ENCODE measurements around the gene DNPEP.
"Not testable (repeated sequence)": the region's sequence is repeated elsewhere in the genome, so short reads cannot be mapped to it uniquely, and the experiment has no call there.

Gene DNPEP

DNA sequence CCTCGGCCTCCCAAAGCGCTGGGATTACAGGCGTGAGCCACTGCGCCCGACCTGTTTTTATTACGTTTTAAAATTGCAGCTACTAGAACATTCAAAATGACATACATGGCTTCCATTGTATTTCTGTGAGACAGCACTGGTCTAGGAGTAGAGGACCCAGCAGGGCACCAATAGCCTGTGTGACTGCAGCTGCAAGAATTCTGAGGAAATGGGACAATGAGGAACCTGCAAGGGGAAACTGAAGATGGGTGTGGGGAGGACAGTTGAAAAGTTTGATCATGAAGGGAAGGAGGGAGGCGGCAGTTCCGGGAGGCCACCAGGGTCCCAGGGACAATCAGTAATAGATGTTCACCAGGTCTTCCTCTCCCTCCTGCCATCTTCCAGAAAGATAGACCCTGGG lies 13.9 kb upstream of the DNPEP start:
- no peak overlapping the region for H3K9ac ChIP-seq (ENCODE audit: low read depth in 1 of 2, low read length in 2 of 2)
- no peaks in the 10 kb centered on the region for H3K36me3 ChIP-seq (ENCODE audit: control insufficient read depth in 2 of 2, insufficient read depth in 2 of 2, low read length in 2 of 2)
- no peak overlapping the region for H3K4me3 ChIP-seq (ENCODE audit: low read length in 2 of 2)
- no peaks in the 10 kb centered on the region for H3K27me3 ChIP-seq (ENCODE audit: control insufficient read depth in 2 of 2, insufficient read depth in 2 of 2, low read length in 2 of 2)
- H3K9me3 ChIP-seq (ENCODE audit: control insufficient read depth in 2 of 2, low read length in 2 of 2), result no peaks in the 10 kb centered on the region
- no peak overlapping the region for H3K27ac ChIP-seq (ENCODE audit: low read depth in 2 of 2, low read length in 2 of 2)
- H3K4me1 ChIP-seq (ENCODE audit: control insufficient read depth in 2 of 2, insufficient read depth in 2 of 2, low read length in 2 of 2), result peaks cover 12 to 27% of the 10 kb centered on the region in 2 donors

DNA sequence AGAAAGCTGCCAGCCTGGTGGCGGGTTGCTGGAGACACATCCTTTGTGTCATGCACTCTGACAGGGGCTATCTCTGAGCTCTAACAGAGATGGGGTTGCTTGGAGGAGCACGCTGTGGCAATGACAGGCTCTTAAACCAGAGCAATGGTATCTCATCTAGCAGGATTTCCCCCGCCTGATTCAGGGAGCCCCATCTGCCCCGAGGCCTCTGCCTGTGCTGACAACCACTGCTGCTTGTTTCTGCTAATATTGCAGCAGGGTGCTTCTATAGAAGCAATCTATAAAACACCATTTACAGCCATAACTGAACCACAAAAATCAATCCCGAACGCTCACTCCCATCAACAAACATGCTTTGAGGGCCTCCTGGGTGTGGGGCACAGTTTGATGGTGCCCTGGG lies 12.8 kb upstream of the DNPEP start:
- Histone ChIP-seq H3K4me1 (ENCODE audit: control insufficient read depth in 2 of 2, insufficient read depth in 2 of 2, low read length in 2 of 2) (peaks cover 12 to 27% of the 10 kb centered on the region in 2 donors), H3K27ac (ENCODE audit: low read depth in 2 of 2, low read length in 2 of 2) (no peak overlapping the region), H3K4me3 (ENCODE audit: low read length in 2 of 2) (no peak overlapping the region), H3K27me3 (ENCODE audit: control insufficient read depth in 2 of 2, insufficient read depth in 2 of 2, low read length in 2 of 2) (no peaks in the 10 kb centered on the region), H3K36me3 (ENCODE audit: control insufficient read depth in 2 of 2, insufficient read depth in 2 of 2, low read length in 2 of 2) (no peaks in the 10 kb centered on the region), H3K9me3 (ENCODE audit: control insufficient read depth in 2 of 2, low read length in 2 of 2) (no peaks in the 10 kb centered on the region), H3K9ac (ENCODE audit: low read depth in 1 of 2, low read length in 2 of 2) (no peak overlapping the region)

DNA sequence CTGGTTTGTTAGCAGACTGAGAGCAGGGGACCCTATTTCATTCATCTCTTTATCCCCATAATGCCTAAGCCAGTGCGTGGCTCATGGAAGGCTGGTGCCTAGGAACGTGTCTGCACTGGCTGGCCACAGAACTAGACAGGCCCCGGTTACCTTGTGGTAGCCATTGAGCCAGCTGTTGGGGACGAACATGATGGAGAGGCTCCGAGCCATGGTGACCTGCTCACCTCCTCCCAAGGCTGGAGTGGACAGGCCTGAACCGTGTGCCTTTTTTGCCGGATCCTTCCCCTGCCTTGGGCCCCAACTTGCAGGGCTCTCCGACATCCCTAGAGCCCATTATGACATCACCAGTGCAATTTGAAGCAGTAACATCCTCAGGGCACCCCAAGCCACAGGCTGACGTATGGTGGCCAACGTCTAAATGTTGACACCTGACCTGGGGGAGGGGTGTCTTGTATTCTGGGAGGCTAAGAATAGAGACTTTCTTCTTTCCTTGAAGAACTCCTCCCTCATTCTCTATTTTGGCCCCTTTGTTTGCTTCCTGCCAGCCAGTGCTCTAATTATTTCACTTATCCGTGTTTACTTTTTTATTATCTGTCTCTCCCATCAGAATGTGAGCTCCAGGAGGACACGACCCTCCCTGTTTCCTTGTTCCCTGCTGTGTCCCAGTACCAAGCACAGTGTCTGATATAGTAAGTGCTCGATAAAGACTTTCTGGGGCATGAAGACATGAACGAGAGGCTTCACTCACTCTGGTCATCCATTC lies 12.2 kb upstream of the DNPEP start:
- no peaks in the 10 kb centered on the region for H3K9me3 ChIP-seq (ENCODE audit: control insufficient read depth in 2 of 2, low read length in 2 of 2)
- peaks cover 12 to 27% of the 10 kb centered on the region in 2 donors for H3K4me1 ChIP-seq (ENCODE audit: control insufficient read depth in 2 of 2, insufficient read depth in 2 of 2, low read length in 2 of 2)
- no peaks in the 10 kb centered on the region for H3K27me3 ChIP-seq (ENCODE audit: control insufficient read depth in 2 of 2, insufficient read depth in 2 of 2, low read length in 2 of 2)
- no peaks in the 10 kb centered on the region for H3K36me3 ChIP-seq (ENCODE audit: control insufficient read depth in 2 of 2, insufficient read depth in 2 of 2, low read length in 2 of 2)
- peak overlapping the region; percentile 48 to 83 for H3K27ac ChIP-seq (ENCODE audit: low read depth in 2 of 2, low read length in 2 of 2)
- H3K9ac ChIP-seq (ENCODE audit: low read depth in 1 of 2, low read length in 2 of 2), result no peak overlapping the region
- no peak overlapping the region for H3K4me3 ChIP-seq (ENCODE audit: low read length in 2 of 2)

DNA sequence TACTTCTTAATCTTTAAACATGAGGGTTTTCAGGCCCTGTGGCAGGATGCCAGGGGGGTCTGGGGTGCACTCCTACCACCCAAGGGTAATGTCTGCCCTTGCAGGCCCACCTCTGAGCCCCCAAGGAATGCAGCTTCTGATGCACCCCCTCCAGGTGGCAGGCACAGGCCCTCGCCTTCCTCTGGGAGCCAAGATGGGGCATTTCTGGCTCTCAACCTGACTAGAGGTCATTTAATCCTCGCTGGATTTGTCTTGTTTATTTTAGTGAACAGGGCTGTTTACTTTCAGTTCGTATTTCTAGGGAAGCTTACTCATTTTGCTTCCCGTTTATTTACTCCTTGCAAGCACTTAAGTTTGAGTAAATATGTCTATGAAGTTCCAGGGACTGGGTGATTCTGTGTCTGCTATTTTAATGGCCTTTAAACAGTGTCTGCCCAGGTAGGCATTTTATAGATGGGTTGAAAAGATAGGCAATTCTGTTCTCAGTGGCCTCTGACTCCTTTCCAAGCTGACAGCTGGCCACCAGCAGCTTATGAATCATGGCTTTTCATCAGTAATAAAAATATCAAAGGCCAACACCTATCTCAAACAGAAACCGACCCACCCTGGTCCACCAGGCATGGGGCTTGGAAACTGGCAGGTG lies 11.1 kb upstream of the DNPEP start:
- peaks cover 12 to 27% of the 10 kb centered on the region in 2 donors for H3K4me1 ChIP-seq (ENCODE audit: control insufficient read depth in 2 of 2, insufficient read depth in 2 of 2, low read length in 2 of 2)
- H3K9ac ChIP-seq (ENCODE audit: low read depth in 1 of 2, low read length in 2 of 2), result no peak overlapping the region

DNA sequence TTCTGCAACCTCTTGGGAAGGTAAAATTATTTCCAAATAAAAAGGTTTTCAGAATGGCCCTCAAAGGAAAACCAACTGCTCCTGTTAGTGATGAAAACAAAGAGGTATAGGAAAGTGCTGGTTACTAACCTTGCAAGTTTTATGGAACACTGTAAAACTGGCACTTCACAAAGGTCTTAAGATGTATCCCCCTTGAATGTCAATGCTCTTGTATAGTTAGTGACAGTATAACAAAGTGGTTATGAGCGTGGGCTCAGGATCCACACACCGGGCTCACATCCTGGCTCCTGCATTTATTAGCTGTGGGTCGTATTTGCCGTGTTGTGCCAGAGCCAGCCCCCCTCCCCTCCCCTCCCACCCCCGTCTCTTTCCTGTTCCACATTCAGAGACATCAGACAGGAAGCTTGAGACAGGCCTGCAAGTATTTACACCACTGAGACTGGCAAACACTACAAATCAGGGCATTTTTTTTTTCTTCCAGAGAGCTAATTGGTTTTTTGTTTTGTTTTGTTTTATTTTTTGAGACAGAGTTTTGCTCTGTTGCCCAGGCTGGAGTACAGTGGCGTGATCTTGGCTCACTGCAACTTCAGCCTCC lies 9.2 kb upstream of the DNPEP start:
- Histone ChIP-seq H3K9ac (ENCODE audit: low read depth in 1 of 2, low read length in 2 of 2) (no peak overlapping the region), H3K36me3 (ENCODE audit: control insufficient read depth in 2 of 2, insufficient read depth in 2 of 2, low read length in 2 of 2) (no peaks in the 10 kb centered on the region), H3K4me3 (ENCODE audit: low read length in 2 of 2) (no peak overlapping the region), H3K27me3 (ENCODE audit: control insufficient read depth in 2 of 2, insufficient read depth in 2 of 2, low read length in 2 of 2) (no peaks in the 10 kb centered on the region), H3K4me1 (ENCODE audit: control insufficient read depth in 2 of 2, insufficient read depth in 2 of 2, low read length in 2 of 2) (peaks cover 12 to 27% of the 10 kb centered on the region in 2 donors), H3K9me3 (ENCODE audit: control insufficient read depth in 2 of 2, low read length in 2 of 2) (no peaks in the 10 kb centered on the region), H3K27ac (ENCODE audit: low read depth in 2 of 2, low read length in 2 of 2) (no peak overlapping the region)

More for the DNA sequence above, 11.1 kb upstream of the DNPEP start:
- Histone ChIP-seq H3K27ac (ENCODE audit: low read depth in 2 of 2, low read length in 2 of 2) (peak overlapping the region; percentile 67 to 83), H3K36me3 (ENCODE audit: control insufficient read depth in 2 of 2, insufficient read depth in 2 of 2, low read length in 2 of 2) (no peaks in the 10 kb centered on the region), H3K27me3 (ENCODE audit: control insufficient read depth in 2 of 2, insufficient read depth in 2 of 2, low read length in 2 of 2) (no peaks in the 10 kb centered on the region), H3K4me3 (ENCODE audit: low read length in 2 of 2) (peak overlapping the region in 1 of 2 donors; percentile 12), H3K9me3 (ENCODE audit: control insufficient read depth in 2 of 2, low read length in 2 of 2) (no peaks in the 10 kb centered on the region)

DNA sequence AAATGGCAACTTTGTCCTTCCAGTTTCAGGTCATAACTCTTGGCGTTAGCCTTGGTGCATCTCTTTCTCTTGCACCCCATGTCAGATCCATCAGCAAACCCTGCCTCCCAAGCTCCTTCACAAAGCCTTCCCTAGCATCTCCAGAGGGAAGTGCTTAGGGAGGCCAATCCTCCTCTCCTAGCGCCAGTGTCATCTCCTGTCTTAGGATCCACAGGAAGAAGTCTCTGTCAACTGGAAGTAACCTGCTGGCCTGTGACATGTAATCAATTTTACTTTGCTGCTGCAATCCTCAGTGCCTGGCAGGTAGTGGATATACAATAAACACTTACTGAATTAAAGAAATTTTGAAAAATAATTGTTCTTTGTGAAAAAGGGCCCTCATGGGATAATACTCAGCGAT lies 7.9 kb upstream of the DNPEP start:
- Histone ChIP-seq H3K27ac (ENCODE audit: low read depth in 2 of 2, low read length in 2 of 2) (no peak overlapping the region), H3K4me3 (ENCODE audit: low read length in 2 of 2) (no peak overlapping the region), H3K27me3 (ENCODE audit: control insufficient read depth in 2 of 2, insufficient read depth in 2 of 2, low read length in 2 of 2) (no peaks in the 10 kb centered on the region), H3K36me3 (ENCODE audit: control insufficient read depth in 2 of 2, insufficient read depth in 2 of 2, low read length in 2 of 2) (no peaks in the 10 kb centered on the region), H3K9ac (ENCODE audit: low read depth in 1 of 2, low read length in 2 of 2) (no peak overlapping the region), H3K9me3 (ENCODE audit: control insufficient read depth in 2 of 2, low read length in 2 of 2) (no peaks in the 10 kb centered on the region), H3K4me1 (ENCODE audit: control insufficient read depth in 2 of 2, insufficient read depth in 2 of 2, low read length in 2 of 2) (peaks cover 12 to 24% of the 10 kb centered on the region in 2 donors)

DNA sequence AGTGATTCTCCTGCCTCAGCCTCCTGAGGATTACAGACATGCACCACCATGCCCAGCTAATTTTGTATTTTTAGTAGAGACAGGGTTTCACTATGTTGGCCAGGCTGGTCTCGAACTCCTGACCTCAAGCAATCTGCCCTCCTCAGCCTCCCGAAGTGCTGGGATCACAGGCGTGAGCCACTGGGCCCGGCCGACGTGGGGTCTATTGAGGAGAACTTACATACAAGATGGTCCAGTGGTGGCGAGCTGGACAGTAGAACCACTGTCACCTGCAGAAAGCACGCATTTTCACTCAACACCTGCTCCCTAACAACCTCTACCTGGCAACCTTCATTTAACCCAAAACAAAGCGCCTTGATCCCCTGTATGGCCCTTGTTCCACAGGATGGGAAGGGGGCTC lies 7.3 kb upstream of the DNPEP start:
- H3K9ac ChIP-seq (ENCODE audit: low read depth in 1 of 2, low read length in 2 of 2); H3K9me3 ChIP-seq (ENCODE audit: control insufficient read depth in 2 of 2, low read length in 2 of 2); H3K27ac ChIP-seq (ENCODE audit: low read depth in 2 of 2, low read length in 2 of 2); H3K27me3 ChIP-seq (ENCODE audit: control insufficient read depth in 2 of 2, insufficient read depth in 2 of 2, low read length in 2 of 2); H3K36me3 ChIP-seq (ENCODE audit: control insufficient read depth in 2 of 2, insufficient read depth in 2 of 2, low read length in 2 of 2); H3K4me3 ChIP-seq (ENCODE audit: low read length in 2 of 2): not testable (repeated sequence)
- H3K4me1 ChIP-seq (ENCODE audit: control insufficient read depth in 2 of 2, insufficient read depth in 2 of 2, low read length in 2 of 2), result peaks cover 12 to 19% of the 10 kb centered on the region in 2 donors

DNA sequence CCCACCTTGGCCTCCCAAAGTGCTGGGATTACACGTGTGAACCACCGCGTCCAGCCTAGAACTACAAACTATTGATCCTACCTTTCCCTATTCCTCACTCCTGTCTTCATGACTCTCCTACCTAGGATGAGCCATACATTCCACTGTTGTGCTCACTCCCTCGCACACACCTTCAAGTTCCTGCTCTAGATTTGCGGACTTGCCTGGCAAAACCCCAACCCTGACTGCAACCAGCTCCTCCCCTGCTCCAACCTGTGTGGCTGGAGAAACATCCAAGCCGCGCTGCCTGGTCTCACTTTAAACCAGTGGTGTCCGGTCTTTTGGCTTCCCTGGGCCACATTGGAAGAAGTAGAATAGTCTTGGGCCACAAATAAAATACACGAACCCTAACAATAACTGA lies 5.0 kb upstream of the DNPEP start:
- Histone ChIP-seq H3K27me3 (ENCODE audit: control insufficient read depth in 2 of 2, insufficient read depth in 2 of 2, low read length in 2 of 2) (no peaks in the 10 kb centered on the region), H3K4me3 (ENCODE audit: low read length in 2 of 2) (no peak overlapping the region), H3K36me3 (ENCODE audit: control insufficient read depth in 2 of 2, insufficient read depth in 2 of 2, low read length in 2 of 2) (no peaks in the 10 kb centered on the region), H3K9ac (ENCODE audit: low read depth in 1 of 2, low read length in 2 of 2) (no peak overlapping the region), H3K4me1 (ENCODE audit: control insufficient read depth in 2 of 2, insufficient read depth in 2 of 2, low read length in 2 of 2) (peaks cover 4 to 5% of the 10 kb centered on the region in 2 donors), H3K9me3 (ENCODE audit: control insufficient read depth in 2 of 2, low read length in 2 of 2) (no peaks in the 10 kb centered on the region), H3K27ac (ENCODE audit: low read depth in 2 of 2, low read length in 2 of 2) (no peak overlapping the region)

DNA sequence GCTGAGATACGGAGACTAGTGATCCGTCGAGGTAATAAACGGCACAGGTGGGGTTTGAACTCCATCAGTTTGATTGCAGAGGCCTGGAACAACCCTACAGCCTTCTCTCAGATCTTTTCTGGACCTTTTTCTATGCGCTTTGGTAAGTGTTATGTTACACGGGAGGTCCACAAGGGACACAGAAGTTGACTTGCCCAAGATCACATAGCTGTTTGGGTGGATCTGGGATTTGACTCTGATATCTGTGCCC lies 1.1 kb upstream of the DNPEP start:
- H3K27me3 ChIP-seq (ENCODE audit: control insufficient read depth in 2 of 2, insufficient read depth in 2 of 2, low read length in 2 of 2), result no peaks in the 10 kb centered on the region
- no peaks in the 10 kb centered on the region for H3K9me3 ChIP-seq (ENCODE audit: control insufficient read depth in 2 of 2, low read length in 2 of 2)
- peak overlapping the region; percentile 86 to 87 for H3K27ac ChIP-seq (ENCODE audit: low read depth in 2 of 2, low read length in 2 of 2)
- H3K9ac ChIP-seq (ENCODE audit: low read depth in 1 of 2, low read length in 2 of 2), result peak overlapping the region; percentile 38 to 44
- peak overlapping the region; percentile 26 to 75 for H3K4me3 ChIP-seq (ENCODE audit: low read length in 2 of 2)
- H3K36me3 ChIP-seq (ENCODE audit: control insufficient read depth in 2 of 2, insufficient read depth in 2 of 2, low read length in 2 of 2), result peaks cover 24 to 25% of the 10 kb centered on the region in 2 donors
- H3K4me1 ChIP-seq (ENCODE audit: control insufficient read depth in 2 of 2, insufficient read depth in 2 of 2, low read length in 2 of 2), result peaks cover 12 to 14% of the 10 kb centered on the region in 2 donors

DNA sequence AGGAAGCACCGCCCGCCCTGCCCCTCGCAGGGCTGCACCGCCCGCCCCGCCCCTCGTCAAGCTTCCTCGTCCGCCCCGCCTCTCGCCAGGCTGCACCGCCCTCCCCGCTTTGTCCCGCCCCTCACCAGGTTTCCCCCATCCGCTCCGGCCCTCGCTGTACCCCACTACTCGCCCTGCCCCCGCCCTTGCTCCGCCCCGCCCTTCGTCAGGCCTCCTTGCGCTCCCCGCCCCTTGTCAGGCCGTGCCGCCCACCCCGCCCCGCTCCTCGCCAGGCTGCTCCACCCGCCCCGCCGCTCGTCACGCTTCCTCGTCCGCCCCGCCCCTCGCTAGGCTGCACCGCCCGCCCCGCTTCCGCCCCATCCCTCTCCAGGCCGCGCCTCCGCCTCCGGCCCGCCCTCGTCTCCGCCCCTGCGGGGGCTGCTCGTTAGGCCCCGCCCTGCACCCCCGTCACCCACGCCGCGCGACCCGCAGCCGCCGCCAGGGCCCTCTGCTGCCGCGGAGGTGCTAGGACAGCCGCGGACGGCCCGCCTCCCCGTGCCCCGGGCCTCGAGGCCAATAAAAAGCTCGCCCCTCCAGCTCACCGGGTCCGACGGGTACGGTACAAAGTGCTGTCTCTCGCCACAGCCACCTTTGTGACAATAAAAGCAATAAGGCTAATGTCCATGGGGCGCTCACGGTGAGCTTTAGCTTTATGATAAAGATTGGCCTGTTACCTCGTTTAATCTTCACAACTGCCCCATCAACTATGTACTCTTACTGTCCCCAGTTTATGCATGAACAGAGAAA lies 602 bp upstream of the DNPEP start:
- peaks cover 12 to 14% of the 10 kb centered on the region in 2 donors for H3K4me1 ChIP-seq (ENCODE audit: control insufficient read depth in 2 of 2, insufficient read depth in 2 of 2, low read length in 2 of 2)
- H3K9ac ChIP-seq (ENCODE audit: low read depth in 1 of 2, low read length in 2 of 2), result peak overlapping the region; percentile 38 to 44
- H3K9me3 ChIP-seq (ENCODE audit: control insufficient read depth in 2 of 2, low read length in 2 of 2), result no peaks in the 10 kb centered on the region
- H3K4me3 ChIP-seq (ENCODE audit: low read length in 2 of 2), result peak overlapping the region; percentile 26 to 75
- no peaks in the 10 kb centered on the region for H3K27me3 ChIP-seq (ENCODE audit: control insufficient read depth in 2 of 2, insufficient read depth in 2 of 2, low read length in 2 of 2)
- peak overlapping the region; percentile 86 to 87 for H3K27ac ChIP-seq (ENCODE audit: low read depth in 2 of 2, low read length in 2 of 2)
- peaks cover 27 to 31% of the 10 kb centered on the region in 2 donors for H3K36me3 ChIP-seq (ENCODE audit: control insufficient read depth in 2 of 2, insufficient read depth in 2 of 2, low read length in 2 of 2)

Measured in mucosa of rectum (tissue), 2 donors.